GM18873 (cell line): Measurements from ENCODE around the gene CREB3L1.
"Not testable (repeated sequence)": the region's sequence is repeated elsewhere in the genome, so short reads cannot be mapped to it uniquely, and the experiment has no call there.

Experiments
- ATAC-seq: cut with Tn5 transposase; IDR thresholded peaks from one replicate; pipeline ENCODE4 v1.9.1; 2021; ENCODE audit warnings: mild to moderate bottlenecking, moderate library complexity, moderate number of reproducible peaks; ENCODE audit not compliant: unreplicated experiment, low FRiP score

CREB3L1 gene

DNA sequence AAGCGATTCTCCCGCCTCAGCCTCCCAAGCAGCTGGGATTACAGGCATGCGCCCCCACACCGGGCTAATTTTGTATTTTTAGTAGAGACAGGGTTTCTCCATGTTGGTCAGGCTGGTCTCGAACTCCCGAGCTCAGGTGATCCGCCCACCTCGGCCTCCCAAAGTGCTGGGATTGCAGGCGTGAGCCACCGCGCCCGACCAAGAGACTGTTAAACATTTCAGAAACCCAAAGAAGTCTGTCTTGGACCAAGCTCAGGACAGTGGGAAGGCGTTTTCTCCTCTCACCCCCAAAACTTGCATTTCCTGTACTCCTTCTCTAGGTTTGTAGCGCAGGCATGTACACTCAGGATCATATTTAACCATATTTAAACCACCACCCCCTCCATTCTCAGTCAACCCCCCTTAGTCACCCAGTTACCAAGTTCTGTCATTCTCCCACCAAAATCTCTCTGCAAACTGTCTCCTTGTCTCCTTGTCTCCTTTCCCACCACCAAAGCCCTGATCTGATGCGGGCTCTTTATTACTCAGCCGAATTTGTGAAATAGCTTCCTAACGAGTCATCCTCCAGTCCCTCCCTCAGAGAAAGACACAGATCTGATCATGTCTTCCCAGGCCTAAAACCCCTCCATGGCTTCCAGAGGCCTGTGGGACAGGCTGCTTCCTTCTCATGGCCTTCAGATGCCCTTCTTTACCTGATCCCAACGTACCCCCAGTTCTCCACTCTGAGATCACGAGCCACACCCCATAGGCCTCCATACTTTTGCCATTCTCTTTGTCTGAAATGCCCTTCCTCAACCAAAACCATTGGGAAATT, 29.0 kb upstream of the CREB3L1 start:
- ATAC-seq, result no peak

DNA sequence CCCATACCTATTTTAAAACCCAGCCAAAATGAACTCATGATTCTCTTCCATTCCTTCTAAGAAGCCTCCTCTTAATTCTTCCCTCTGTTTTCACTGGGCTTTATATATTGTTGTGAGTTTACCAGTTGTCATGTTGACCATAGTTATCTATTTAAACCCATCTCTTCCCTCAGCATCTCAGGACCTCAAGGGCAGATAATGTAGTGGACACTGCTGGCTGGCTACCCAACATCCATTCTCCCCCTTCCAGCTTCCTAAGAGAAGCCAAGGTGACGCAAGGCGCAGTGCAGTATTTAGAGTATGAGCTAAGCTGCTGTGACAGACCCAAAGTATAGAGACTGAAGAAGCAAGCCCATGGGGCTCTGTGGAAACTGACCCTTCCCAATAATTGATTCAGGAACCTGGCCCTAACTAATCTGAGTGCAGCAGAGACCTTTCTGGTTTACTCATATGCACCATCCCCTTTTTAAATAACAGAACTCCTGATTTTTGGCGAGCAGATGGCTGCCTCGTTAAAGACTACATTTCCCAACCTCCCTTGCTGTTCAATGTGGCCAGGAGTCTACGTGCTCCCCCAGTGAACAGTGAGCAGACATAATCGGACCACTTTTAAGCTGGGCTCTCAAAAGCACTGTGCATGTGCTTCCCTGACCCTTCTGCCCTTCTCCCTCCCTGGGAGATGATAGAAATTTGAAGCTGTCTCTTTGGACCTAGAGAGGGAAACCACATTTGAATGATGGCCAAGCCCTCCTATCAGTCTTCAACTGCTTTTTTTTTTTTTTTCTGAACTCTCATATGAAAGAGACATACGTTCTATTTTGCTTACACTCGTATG, 28.1 kb upstream of the CREB3L1 start:
- ATAC-seq, result no peak

DNA sequence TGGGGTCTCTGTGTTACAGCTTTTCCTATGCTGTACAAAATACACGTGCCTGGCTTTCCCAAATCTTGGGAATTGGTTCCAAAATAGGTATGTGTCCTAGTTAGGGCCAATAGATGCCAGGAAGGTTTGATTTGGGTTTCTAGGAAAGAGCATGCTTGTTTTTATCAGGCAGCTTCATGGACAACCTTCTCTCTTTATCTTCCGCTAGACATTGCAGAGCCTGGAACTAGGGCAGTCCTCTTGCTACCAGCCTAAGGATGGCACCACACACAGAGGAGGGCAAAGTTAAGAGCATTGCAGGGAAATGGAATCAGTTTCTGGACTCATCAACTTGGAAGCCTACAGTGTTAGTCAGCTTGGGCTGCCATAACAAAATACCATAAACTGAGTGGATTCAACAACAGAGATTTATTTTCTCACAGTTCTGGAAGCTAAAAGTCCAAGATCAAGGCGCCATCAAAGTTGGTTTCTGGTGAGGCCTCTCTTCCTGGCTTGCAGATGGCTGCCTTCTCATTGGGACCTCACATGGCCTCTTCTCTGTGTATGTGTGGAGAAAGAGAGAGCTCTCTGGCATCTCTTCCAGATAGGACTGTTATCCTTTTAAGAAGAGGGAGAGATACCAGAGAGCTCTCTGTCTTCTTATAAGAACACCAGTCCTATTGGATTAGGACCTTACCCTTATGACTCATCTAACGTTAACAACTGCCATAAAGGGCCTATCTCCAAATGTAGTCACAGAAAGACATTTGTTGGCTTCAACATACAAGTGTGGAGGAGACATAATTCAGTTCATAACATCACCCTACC, 27.3 kb upstream of the CREB3L1 start:
- ATAC-seq, result no peak

DNA sequence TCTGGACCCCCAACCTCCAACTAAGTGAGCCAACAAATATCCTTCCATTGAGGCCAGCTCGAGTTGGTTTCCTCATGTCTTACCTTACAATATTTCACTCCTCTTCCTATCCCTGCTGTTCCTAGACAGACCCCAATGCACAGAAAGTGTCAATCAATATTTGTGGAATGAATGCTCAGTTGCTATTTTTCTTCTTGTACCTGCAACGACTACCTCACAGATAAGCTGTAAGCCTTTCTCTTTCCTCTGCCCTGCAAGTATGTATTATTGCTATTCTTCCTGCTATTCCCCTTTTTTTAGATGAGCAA, 26.8 kb upstream of the CREB3L1 start:
- ATAC-seq, result no peak

DNA sequence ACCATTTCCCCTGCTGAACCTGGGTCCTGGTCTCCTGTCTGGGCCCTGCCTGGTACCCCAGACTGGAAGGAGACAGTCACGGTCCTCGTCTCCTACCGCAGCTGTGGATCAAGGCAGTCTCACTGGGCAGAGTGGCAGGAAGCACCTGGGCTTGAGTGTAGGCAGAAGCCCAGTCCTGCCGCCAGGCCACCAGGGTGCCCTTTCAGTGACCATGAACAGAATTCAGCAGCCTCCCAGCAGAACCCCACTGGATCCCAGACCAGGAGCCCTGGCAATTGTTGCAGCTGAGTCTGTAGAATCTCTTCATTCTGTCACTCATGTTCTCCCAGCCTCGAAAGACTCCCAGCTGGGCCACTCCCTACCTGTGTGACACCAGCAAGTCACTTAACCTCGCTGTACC, 25.5 kb upstream of the CREB3L1 start:
- no peak for ATAC-seq

DNA sequence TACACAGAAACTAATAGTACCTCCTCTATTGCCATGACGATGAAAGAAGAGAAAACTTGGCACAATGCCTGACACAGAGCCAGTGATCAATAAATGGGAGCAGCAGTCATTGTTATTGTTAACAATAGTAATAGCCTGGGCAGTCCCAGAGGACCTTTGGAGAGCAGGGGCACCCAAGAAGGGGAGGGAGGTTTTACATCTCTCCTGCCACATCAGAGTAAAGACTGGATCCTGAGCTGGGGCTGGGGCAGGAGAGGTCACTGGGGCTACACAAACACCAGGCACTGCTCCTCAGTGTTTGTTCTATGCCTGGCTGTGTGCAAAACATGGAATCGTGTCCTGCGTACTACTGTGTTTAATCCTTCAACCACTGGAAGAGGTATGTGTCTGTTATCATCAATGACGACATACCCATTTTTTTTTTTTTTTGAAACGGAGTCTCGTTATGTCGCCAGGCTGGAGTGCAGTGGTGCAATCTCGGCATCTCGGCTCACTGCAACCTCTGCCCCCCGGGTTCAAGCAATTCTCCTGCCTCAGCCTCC, 25.0 kb upstream of the CREB3L1 start:
- ATAC-seq, result no peak

DNA sequence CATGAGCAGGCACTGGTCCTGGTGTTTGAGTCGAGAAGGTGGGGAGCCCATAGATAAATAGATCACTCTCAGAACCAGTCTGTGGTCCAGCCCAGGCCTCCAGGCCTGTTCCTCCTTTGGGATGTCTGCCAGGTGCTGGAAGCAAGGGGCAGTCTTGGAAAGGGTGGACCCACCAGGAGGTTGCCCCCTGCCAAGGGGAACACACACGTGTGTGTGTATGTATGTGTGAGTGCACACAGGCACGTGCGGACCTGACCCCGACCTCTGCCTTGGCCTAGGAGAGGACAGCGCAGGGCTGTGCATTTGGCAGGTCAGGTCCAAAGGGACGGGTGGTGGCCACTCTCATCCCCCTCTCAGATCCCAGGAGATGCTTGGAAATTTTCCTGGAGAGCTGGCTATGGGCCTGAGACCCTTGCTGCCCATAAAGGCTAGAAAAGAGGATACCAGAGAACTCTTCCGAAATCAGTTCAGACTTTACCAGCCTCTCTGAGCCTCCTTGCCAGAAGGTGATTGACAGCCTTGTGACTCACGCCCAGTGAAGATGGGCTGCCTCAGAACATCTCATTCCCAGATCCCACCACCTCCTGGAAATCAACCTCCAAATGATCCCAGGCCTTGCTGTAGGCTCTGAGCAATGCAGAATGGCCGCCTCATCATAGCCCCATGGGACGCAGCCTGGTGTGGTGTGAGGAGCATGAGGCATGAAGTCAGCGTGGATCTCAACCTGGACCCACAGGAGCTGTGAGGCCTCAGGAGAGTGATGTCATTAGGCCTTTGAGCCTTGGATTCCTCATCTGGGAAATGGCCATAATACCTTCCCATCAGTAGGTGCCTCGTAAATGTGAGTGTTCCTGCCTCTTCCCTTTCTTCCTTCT, 24.0 kb upstream of the CREB3L1 start:
- ATAC-seq, result no peak

DNA sequence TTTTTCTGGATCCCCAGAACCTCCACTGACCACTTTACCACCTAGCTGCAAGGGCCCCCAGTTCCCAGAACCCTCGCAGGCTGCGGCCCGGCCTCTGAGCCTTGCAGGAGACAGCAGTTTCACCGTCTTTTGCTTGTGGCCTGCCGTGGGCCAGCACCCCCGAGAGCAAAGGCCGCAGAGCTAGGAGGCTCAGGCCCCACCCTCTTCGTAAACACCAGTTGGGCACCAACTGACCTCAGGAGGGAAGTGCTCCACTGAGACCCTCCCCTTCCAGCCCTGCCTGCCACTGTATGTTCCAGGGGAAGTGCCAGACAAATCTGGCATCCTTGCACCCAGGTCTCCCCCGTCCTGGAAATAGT, 23.4 kb upstream of the CREB3L1 start:
- ATAC-seq, result no peak

DNA sequence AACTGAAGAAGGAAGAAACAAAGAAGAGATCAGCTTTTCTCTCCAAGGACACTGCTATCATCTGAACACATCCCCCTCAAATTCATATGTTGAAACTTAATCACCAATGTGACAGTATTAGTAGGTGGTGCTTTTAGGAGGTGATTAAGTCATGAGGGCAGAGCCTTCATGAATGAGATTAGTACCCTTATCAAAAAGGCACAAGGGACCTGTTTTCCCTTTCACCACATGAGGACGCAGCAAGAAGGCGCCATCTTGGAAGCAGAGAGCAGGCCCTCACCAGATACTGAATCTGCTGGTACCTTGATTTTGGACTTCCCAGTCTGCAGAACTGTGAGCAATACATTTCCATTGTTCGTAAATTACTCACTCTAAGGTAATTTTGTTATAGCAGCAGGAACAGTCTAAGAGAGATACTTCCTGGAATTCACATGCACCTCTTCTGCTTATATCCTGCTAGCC, 20.9 kb upstream of the CREB3L1 start:
- no peak for ATAC-seq

DNA sequence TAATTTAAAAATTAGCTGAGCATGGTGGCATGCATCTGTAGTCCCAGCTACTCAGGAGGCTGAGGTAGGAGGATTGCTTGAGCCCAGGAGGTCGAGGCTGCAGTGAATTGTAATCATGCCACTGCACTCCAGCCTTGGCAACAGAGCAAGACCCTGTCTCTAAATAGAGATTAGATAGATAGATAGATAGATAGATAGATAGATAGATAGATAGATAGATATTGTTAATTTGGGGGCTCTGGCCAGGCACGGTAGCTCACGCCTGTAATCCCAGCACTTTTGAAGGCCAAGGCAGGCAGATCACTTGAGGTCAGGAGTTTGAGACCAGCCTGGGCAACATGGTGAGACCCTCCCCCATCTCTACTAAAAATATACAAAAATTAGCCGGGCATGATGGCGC, 18.1 kb upstream of the CREB3L1 start:
- ATAC-seq, result not testable (repeated sequence)

DNA sequence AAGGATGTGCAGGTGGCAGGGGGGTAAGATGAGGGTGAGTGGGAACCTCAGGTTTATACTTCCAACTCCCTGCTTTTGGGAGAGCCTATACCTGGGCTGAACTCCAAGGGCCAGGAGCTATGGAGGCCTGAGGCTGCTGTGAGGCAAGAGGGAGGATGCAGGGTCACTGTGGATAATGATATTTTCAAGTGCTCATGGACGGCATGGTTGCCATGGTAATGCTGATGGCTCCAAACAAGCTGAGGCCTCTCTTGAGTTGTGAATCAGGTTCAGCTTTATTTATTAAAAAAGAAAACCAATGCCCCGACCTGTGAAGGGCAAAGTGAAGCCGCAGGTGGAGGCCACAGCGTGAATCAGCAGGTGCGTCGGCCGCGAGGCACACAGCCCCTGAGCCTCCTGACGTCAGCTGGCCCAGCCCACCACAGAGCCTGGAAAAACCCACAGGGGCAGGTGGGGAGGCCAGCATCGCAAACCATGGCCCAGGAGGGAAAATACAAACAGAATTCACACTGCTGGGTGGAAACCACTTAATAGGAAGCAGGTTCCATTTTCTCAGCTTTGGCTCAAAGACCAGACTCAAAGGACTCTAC, 17.4 kb upstream of the CREB3L1 start:
- no peak for ATAC-seq

DNA sequence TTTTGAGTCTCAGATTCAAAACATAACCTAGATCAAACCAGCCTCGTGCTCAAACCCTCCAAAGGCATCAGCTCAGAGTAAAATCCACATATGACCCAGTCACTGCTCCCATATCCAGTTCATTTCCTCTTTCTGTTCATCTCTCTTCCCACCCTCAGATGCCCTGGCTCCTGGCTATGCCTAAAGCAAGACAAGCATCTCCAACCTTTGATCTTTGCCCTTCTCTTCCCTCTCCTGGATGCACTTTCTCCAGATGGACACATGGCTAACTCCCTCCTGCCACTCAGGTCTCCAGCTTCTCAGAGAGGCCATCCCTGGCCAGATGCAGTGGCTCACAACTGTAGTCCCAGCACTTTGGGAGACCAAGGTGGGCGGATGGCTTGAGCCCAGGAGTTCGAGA, 14.3 kb upstream of the CREB3L1 start:
- no peak for ATAC-seq

DNA sequence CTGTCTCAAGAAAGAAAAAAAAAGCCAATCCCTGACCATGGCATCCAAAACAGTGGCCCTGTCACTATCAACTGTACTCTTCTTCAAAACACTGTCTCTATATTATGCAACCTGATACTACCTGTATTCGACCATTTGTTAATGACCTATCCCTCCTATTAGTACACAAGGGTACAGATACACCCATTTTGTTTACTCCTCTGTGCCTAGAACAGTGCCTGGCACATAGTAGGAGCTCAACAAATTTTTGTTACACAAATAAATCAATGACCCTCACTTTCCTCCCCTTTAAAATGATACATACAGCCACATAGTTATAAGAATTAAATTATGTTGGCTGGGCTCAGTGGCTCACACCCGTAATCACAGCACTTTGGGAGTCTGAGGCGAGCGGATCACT, 13.4 kb upstream of the CREB3L1 start:
- no peak for ATAC-seq

DNA sequence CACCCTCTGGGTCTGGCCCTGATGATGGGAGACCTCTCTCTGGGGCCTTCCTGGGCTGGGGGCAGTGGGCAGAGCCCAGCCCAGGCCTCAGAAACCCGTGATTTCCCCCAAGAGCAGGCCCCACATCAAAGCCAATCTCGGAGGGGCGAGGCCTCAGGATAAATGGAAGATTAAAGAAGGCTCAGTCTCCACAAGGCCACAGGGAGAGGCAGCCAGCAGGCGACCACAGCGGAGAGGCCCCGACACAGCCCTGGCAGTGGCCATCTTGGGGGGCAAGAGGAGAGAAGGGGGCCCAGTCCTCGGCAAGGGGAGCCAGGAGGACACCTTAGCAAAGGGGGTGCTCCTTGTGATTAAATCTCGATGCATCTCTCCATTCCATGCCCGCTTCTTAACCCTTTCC, 12.5 kb upstream of the CREB3L1 start:
- no peak for ATAC-seq

DNA sequence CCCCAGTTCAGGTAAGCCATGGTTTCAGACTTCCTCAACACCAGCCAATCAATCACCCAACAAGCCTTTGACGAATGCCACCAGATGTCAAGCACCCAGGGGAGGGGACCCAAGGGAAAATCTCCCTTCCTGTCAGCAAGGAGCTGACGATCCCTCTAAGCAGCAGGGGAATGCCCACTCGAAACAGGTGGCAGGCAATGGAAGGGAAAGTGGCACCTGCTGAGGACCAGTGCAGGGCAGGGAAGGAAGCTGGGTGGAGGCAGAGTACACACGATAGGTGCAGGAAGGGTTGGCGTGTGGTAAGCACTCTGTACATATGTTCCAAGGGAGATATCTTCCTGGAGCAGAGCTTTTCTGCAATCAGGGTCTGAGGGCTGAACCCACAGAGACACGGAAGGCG, 11.7 kb upstream of the CREB3L1 start:
- no peak for ATAC-seq

DNA sequence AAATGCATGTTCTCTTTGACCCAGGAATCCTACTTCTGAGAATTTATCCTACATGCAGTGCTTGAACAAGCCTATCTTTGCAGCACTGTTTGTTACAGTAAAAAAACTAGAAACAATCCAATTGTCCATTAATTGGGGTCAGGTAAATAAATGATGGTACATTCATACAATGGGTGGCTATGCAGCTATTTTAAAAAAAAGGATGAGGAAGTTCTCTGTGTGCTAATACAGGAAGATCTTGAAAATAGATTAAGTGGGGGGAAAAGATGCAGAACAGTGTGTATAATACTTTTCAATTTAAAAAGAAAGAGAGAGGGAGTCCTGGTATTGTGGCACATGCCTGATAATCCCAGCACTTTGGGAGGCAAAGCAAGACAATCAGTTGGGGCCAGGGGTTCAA, 9.5 kb upstream of the CREB3L1 start:
- no peak for ATAC-seq

DNA sequence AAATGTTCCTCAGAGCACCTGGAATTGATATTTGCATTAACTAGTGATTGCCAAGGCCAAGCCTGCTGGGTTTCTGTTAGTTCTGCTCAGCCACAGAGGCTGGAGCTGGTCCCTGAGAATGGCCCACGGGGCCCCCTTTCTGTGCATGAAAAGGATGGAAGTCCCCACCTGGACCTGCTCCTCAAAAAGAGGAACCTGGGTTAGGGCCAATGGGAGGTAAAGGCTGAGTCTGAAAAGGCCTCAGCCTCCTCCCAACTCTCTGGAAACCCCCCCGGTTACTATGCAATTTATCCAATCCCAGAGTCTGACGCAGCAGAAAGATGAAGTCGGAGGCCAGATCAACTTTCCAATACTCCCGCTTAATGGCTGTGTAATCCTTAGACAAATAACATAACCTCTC, 6.8 kb upstream of the CREB3L1 start:
- no peak for ATAC-seq

DNA sequence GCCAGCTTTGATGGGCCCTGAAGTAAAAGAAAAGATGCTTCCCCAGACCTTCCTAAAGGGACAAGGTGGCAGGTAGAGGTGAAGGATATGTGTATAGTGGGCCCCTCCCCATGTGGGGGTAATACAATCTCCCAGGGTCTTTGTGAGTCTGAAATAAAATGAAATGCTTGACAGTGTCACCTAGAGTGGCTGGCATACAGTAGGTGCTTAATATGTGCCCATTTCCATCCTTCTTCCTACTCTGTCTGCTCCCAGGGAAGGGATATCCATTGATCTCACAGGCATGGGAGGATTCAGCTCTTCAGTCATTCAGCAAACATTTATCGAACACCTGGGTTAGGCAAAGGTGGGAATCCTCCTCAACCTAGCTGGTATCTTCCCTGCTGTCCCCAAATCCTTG, 6.1 kb upstream of the CREB3L1 start:
- ATAC-seq, result no peak
